K562 (cell line): Measurements from ENCODE around the gene HSF4.

Experiments used
- CTCF ChIP-seq, 3 experiments: IDR thresholded peaks in 2 of 3; conservative IDR thresholded peaks in 1 of 3; 2 replicates each; pipeline ENCODE4 v1.5.1; 2011 to 2012; ENCODE audit warnings: low read length in 3 of 3, mild to moderate bottlenecking in 3 of 3, control low read depth in 2 of 3, improper control_type of control experiment in 1 of 3, inconsistent platforms in 1 of 3, low read depth in 1 of 3, mixed read lengths in 1 of 3, moderate library complexity in 1 of 3; ENCODE audit not compliant: insufficient read depth in 2 of 3
- ETV6 ChIP-seq, 3 experiments: fragments of 150-350 bp in 1 of 3; sonication (generic) in 1 of 3; formaldehyde crosslinking in 1 of 3; IDR thresholded peaks; 2 replicates each; pipeline versions ENCODE4 v1.6.1 to v1.8.0; 2014 to 2022; ENCODE audit warnings: borderline replicate concordance in 2 of 3, low read depth in 2 of 3, antibody characterized with exemption in 1 of 3, low read length in 1 of 3, mild to moderate bottlenecking in 1 of 3, missing genetic modification reagents in 1 of 3
- MAFG ChIP-seq: fragments of 450-650 bp; conservative IDR thresholded peaks from 2 replicates; pipeline ENCODE4 v1.6.1; 2016; ENCODE audit warnings: missing genetic modification characterization, missing compliant biosample characterization
- NEUROD1 ChIP-seq: fragments of 150-350 bp; IDR thresholded peaks from 2 replicates; pipeline ENCODE4 v1.6.1; 2014; ENCODE audit warnings: borderline replicate concordance, low read length, low read depth; ENCODE audit not compliant: partially characterized antibody

GRCh38 chr16:67186550-67186950, 22.0 kb downstream of the HSF4 start:
- TF ChIP-seq MAFG (tag) (no peak), CTCF (IDR thresholded peaks at IDR 0.05 in 2 of 3, conservative IDR thresholded peaks at IDR 0.05 in 1 of 3; ENCODE audit: insufficient read depth in 2 of 3, low read depth in 1 of 3, low read length in 3 of 3) (no peak), ETV6 (IDR thresholded peaks at IDR 0.05; ENCODE audit: borderline replicate concordance in 1 of 2, low read depth in 2 of 2, low read length in 1 of 2) (no peak), ETV6 (CRISPR knock-in tag; IDR thresholded peaks at IDR 0.05; ENCODE audit: borderline replicate concordance) (no peak), NEUROD1 (no peak)
